ENCODE measurements around the gene SEC14L2. TPM values are rescaled to one million over a fixed set of nuclear protein-coding genes. Genes with fewer than 3 reads are reported as not detected.

Gene SEC14L2
- total RNA-seq, 1 experiment from 2014 or later = 33.5 TPM

- Histone ChIP-seq H4K20me1 (ENCODE audit: insufficient read depth) (no peaks in the 10 kb centered on the region), H3K4me1 (ENCODE audit: control insufficient read depth in 1 of 2, insufficient read depth in 2 of 2, low read length in 2 of 2) (peaks cover 44 to 76% of the 10 kb centered on the region in 2 experiments), H3K4me2 (ENCODE audit: low read length) (peak overlapping the region; percentile 93), H3K27ac (ENCODE audit: low read depth, low read length) (peak overlapping the region; percentile 98), H3K27me3 (ENCODE audit: insufficient read depth, low read length) (no peaks in the 10 kb centered on the region), H3K4me3 (replicated peaks in 1 of 2; ENCODE audit: low read depth in 1 of 2, low read length in 2 of 2) (peak overlapping the region; percentile 82), H3K9ac (ENCODE audit: low read length) (peak overlapping the region; percentile 96), H2AFZ (ENCODE audit: low read depth, low read length, poor library complexity, severe bottlenecking) (no peak overlapping the region), H3K9me3 (ENCODE audit: control insufficient read depth in 1 of 2, insufficient read depth in 1 of 2, low read depth in 1 of 2, low read length in 2 of 2) (no peaks in the 10 kb centered on the region), H3K79me2 (ENCODE audit: insufficient read depth, low read length) (peaks cover 22% of the 10 kb centered on the region; the same call in 1 of the 2 replicates), H3K9me2 (ENCODE audit: insufficient read depth) (no peaks in the 10 kb centered on the region), H3K36me3 (ENCODE audit: control insufficient read depth in 1 of 2, insufficient read depth in 2 of 2, low read length in 2 of 2) (peaks cover 4 to 15% of the 10 kb centered on the region in 2 experiments; a peak in 2 of 4 replicates)
- RAD21 ChIA-PET (ENCODE audit: low non-redundant PET in 1 of 2, low total read pairs in 2 of 2, uncharacterized antibody in 2 of 2, unreplicated experiment in 2 of 2) = interaction anchor here (0.8 to 1.8 kb wide), 5 partner anchors 27 to 136 kb away, joined by 3 to 6 read pairs (median 4); partner anchors contain the start of genes RNF215 (in 1 of the 2) and SEC14L2 (in 1 of the 2)
- TF ChIP-seq ATF3 (IDR thresholded peaks at IDR 0.05) (no peak), YY1 (IDR thresholded peaks at IDR 0.05; ENCODE audit: extremely low read depth, insufficient replicate concordance, low read depth, low read length) (peak; percentile 98), TCF7L2 (IDR thresholded peaks at IDR 0.05; ENCODE audit: borderline replicate concordance, extremely low read depth, insufficient read depth, insufficient read length) (peak; percentile 86), ZFX (IDR thresholded peaks at IDR 0.05) (peak; percentile 7; the same call in 1 of the 2 replicates), POLR2AphosphoS5 (IDR thresholded peaks at IDR 0.05; ENCODE audit: low read depth, low read length) (peak; percentile 96), CBX3 (IDR thresholded peaks at IDR 0.05; ENCODE audit: low read depth) (no peak)
- CTCF ChIA-PET = interaction anchor here (0.6 to 2.7 kb wide), 11 partner anchors 8 to 147 kb away, joined by 3 to 12 read pairs (median 4); partner anchors contain the start of gene RNF215
- POLR2A ChIA-PET = interaction anchor here (0.6 to 4.6 kb wide), 17 partner anchors 11 to 225 kb away, joined by 3 to 40 read pairs (median 6); partner anchors contain the start of genes RNF215, SEC14L2 and TBC1D10A
- intact Hi-C loops (cut with micrococcal nuclease) = loop anchor here (10.0 kb wide), 1 partner anchor 661 kb away; the partner anchor contains the start of gene SMTN
- BruUV-seq (replicated peaks) = no TSS peak
- peak; percentile 75 for ATAC-seq
- peak; percentile 99 for DNase-seq (ENCODE audit: low read depth, low spot score)
Observed at GRCh38 chr22:30423959-30424533, 27.2 kb downstream of the SEC14L2 start.

All from HCT116 (cell line).